T-helper 17 cell (primary cell): Measurements from ENCODE around the gene OR4E1. TPM values are rescaled to one million over a fixed set of nuclear protein-coding genes. Genes with fewer than 3 reads are reported as not detected.

Experiments
- ATAC-seq: fragments of 150-1000 bp; cut with Tn5 transposase; 2 replicates; pipeline ENCODE4 v1.10.0; 2021; ENCODE audit warnings: mild to moderate bottlenecking, moderate library complexity
- DNase-seq, 3 donors: peaks; one replicate each; pipeline versions ENCODE4 v3.0.0 to v3.0.0-alpha.2; 2020 to 2021
- H3K9me3 ChIP-seq: one replicate; pipeline ENCODE4 v1.7.0; 2013; ENCODE audit warnings: low read length, mild to moderate bottlenecking; ENCODE audit not compliant: control insufficient read depth, poor library complexity, severe bottlenecking
- H3K27ac Mint-ChIP-seq: one replicate; pipeline ENCODE4 v1.8.0; 2022; ENCODE audit warnings: mild to moderate bottlenecking, moderate library complexity, mixed read lengths
- H3K27me3 Mint-ChIP-seq: one replicate; pipeline ENCODE4 v1.8.0; 2022; ENCODE audit warnings: mixed read lengths
- H3K36me3 Mint-ChIP-seq: one replicate; pipeline ENCODE4 v1.8.0; 2022; ENCODE audit warnings: low read depth, mixed read lengths
- H3K4me1 Mint-ChIP-seq: one replicate; pipeline ENCODE4 v1.8.0; 2022; ENCODE audit warnings: mild to moderate bottlenecking, mixed read lengths
- H3K4me3 Mint-ChIP-seq: one replicate; pipeline ENCODE4 v1.8.0; 2022; ENCODE audit warnings: mild to moderate bottlenecking, moderate library complexity, mixed read lengths
- total RNA-seq, 4 donors: library from RNA in 2 of 4; stranded (reverse) in 2 of 4; gene quantifications; one replicate each; pipeline ENCODE4 v1.2.3 and lab custom pipeline; 2022 to 2026

OR4E1 gene
- total RNA-seq, 2 donors from 2014 or later, result 0.07 TPM; not detected in 1

DNA sequence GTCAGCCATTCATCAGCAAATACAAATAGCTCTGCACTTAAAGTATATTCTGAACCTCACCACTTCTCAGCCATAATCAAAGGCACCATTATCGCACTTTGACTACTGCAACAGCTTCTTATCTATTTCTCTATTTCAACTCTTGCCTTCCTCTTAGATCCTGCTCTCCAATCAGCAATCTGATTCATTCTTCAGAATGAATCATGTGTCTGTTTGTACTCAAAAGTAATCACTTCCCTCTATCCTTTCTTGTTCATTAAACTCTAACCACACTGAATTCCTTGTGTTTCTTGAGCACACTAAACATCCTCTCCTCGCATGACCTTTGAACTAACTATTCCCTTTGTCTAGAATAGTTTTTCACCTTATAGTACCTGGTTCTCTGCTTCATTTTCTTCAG is 12.8 kb upstream of the OR4E1 start:
- no peaks in the 10 kb centered on the region for H3K9me3 ChIP-seq
- Mint-ChIP-seq H3K4me1 (no peaks in the 10 kb centered on the region), H3K27me3 (peaks cover 24% of the 10 kb centered on the region), H3K27ac (no peak overlapping the region), H3K4me3 (no peak overlapping the region), H3K36me3 (no peaks in the 10 kb centered on the region)
- DNase-seq, result no peak
- no peak for ATAC-seq

DNA sequence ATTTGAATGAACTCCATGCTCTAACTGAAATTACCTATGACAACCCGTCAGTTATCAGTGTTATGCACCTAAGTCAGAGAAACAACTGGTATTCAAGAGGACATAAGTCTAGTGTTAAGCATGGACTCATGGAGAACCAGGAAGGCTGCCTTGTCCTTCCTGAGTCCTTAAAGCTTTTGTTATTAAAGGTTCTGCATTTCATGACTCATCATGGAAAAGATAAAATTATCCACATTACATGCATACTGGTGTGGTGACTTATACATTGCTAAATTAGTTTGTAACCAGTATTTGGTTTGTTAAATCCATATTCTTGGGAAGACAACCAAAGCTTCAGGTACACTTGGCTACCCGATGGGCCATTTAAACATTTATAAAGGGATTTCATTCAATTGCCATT is 6.5 kb upstream of the OR4E1 start:
- H3K27me3 Mint-ChIP-seq, result peaks cover 28% of the 10 kb centered on the region
- H3K4me3 Mint-ChIP-seq, result no peak overlapping the region
- H3K9me3 ChIP-seq, result no peaks in the 10 kb centered on the region
- DNase-seq (no peak), ATAC-seq (no peak)
- no peak overlapping the region for H3K27ac Mint-ChIP-seq
- H3K36me3 Mint-ChIP-seq, result no peaks in the 10 kb centered on the region
- H3K4me1 Mint-ChIP-seq, result no peaks in the 10 kb centered on the region

DNA sequence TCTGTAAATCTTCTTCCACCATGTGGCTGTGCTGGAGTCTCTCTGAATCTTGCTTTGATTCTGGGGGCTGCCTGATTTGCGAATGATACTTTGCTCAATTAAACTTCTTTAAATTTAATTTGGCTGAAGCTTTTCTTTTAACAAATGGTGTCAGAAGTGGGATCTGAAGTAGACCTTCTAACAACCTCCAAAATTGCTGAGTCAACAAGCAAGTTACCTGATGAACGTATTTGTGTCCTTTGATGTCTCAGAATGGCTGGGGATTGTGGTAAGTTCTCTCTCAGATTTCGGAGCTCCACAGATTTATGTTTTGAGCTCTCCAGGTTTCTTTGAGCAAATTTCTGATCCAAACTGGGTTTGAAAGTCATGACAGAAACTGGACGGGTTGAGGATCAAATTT is 1.9 kb upstream of the OR4E1 start:
- Mint-ChIP-seq H3K27ac (no peak overlapping the region), H3K36me3 (no peaks in the 10 kb centered on the region), H3K27me3 (peaks cover 28% of the 10 kb centered on the region), H3K4me3 (no peak overlapping the region), H3K4me1 (no peaks in the 10 kb centered on the region)
- DNase-seq (no peak), ATAC-seq (no peak)
- no peaks in the 10 kb centered on the region for H3K9me3 ChIP-seq

DNA sequence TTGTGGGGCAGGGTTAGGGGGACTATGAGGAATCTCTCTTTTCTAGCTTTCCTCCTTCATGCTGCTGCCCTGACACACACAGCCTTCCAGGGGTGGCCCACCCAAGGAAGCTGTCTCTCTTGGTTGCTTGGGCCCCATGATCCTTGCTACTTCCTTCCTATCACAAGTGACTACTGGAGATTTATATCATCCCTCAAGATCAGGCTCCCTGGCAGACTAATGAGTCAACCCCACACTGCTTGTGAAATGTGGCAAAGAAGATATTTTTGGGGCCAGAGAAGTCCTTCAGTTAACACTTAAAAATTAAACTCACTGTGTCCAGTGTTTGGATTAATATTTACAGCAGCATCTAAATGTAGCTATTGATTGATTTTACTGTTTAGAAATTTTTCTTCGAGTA is 1.5 kb downstream of the OR4E1 start:
- DNase-seq, result no peak
- H3K27me3 Mint-ChIP-seq, result peaks cover 37% of the 10 kb centered on the region
- H3K4me3 Mint-ChIP-seq, result no peak overlapping the region
- peaks cover 2% of the 10 kb centered on the region for H3K4me1 Mint-ChIP-seq
- peaks cover 2% of the 10 kb centered on the region for H3K36me3 Mint-ChIP-seq
- H3K9me3 ChIP-seq, result no peaks in the 10 kb centered on the region
- no peak overlapping the region for H3K27ac Mint-ChIP-seq
- no peak for ATAC-seq

DNA sequence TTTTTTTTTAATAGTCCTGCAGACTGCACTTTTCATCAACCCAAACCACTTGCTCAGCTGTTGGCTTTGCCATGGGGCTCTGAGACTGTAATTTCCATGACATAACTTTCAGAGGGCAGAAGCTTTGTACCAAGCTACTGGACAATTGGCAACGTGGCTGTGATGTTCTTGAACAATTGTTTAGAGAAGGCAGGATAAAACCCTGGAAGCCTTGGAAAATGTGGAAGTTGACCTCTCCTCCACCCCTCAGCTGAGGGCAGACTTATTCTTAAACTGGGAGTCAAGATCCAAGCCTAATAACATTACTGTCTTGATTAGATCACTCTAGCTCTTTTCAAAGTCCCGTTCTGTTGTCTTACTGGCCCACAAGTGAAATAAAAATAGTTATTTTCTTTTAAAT is 2.2 kb downstream of the OR4E1 start:
- Mint-ChIP-seq H3K36me3 (peaks cover 2% of the 10 kb centered on the region), H3K27ac (no peak overlapping the region), H3K27me3 (peaks cover 36% of the 10 kb centered on the region), H3K4me1 (peaks cover 2% of the 10 kb centered on the region), H3K4me3 (no peak overlapping the region)
- DNase-seq, result no peak
- no peaks in the 10 kb centered on the region for H3K9me3 ChIP-seq
- ATAC-seq, result no peak

DNA sequence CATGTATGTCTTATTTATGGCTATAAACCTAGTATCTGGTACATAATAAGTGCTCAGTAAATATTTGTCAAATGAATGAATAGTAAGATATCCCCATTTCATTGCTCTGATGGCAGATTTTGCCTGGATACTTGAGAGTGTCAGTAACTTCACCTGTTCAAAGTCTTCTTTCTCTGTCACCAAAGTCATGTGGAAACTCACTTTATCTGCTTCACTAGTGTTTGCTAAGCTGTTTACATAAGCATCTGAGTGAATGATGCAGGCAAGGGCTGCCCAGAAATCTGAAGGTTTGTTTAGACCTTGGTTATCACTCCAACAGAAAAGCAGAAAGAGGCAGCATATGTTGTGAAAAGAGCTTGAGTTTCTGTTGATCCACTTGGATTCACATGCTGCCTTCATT is 4.3 kb downstream of the OR4E1 start:
- Mint-ChIP-seq H3K4me1 (peaks cover 2% of the 10 kb centered on the region), H3K27me3 (peaks cover 42% of the 10 kb centered on the region), H3K4me3 (no peak overlapping the region), H3K36me3 (peaks cover 2% of the 10 kb centered on the region), H3K27ac (no peak overlapping the region)
- H3K9me3 ChIP-seq, result no peaks in the 10 kb centered on the region
- no peak for ATAC-seq
- no peak for DNase-seq

DNA sequence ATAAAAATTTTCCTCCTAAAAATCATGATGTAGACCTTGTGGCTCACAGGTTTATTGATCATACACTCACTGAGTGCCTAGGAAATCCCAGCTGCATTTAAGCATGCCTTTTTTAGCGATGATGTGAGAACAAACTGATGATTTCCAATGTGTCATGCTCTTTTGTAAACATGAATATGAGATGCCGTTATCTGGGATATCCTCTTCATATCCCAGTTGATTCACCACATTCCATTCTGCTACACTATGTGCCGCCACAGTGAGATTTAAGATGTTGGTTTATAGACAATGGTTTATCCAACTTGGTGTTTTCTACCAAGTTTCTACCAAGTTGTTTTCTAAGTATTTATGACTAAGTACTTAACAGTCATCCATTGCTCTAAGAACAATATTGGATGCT is 5.2 kb downstream of the OR4E1 start:
- ATAC-seq (no peak), DNase-seq (no peak)
- no peaks in the 10 kb centered on the region for H3K9me3 ChIP-seq
- peaks cover 2% of the 10 kb centered on the region for H3K4me1 Mint-ChIP-seq
- no peak overlapping the region for H3K4me3 Mint-ChIP-seq
- no peak overlapping the region for H3K27ac Mint-ChIP-seq
- H3K27me3 Mint-ChIP-seq, result peaks cover 42% of the 10 kb centered on the region
- peaks cover 2% of the 10 kb centered on the region for H3K36me3 Mint-ChIP-seq

DNA sequence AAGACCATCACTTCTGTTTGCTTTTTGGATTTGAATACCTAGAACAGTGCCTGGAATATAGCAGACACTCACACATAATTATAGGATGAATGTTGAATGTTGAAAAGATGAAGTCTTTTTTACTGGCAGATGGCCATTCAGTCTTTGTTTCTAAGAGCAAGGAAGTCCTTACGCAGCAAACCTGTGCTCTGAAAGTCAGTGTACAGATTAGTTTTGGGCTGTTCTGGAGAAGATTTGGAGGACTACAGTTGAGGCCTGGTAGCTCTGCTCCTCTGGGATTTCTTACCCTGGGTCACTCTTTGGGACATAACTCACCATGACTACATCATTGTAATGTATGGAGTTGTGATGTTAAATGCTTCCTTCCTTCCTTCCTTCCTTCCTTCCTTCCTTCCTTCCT is 16.6 kb downstream of the OR4E1 start:
- no peak overlapping the region for H3K27ac Mint-ChIP-seq
- H3K9me3 ChIP-seq, result no peaks in the 10 kb centered on the region
- ATAC-seq (no peak), DNase-seq (no peak)
- no peak overlapping the region for H3K4me3 Mint-ChIP-seq
- H3K27me3 Mint-ChIP-seq, result peaks cover 13% of the 10 kb centered on the region
- H3K4me1 Mint-ChIP-seq, result peaks cover 3% of the 10 kb centered on the region
- no peaks in the 10 kb centered on the region for H3K36me3 Mint-ChIP-seq

DNA sequence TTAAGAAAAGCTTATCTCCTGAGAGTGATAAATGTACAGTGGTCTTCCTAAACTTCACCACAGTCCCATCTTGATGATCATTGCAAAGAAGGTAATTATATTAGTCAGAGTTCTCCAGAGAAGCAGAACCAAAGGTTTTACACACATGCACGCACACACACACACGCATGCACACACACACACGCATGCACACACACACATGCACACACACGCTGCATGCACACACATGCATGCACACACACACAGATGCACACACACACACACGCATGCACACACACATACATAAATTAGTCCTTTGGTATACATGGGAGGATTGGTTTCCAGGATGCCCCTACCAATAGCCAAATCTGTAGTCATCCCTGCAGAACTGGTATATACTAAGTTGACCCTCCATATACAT is 19.4 kb downstream of the OR4E1 start:
- Mint-ChIP-seq H3K4me3 (no peak overlapping the region), H3K27me3 (peaks cover 30% of the 10 kb centered on the region), H3K4me1 (peaks cover 3% of the 10 kb centered on the region), H3K36me3 (no peaks in the 10 kb centered on the region), H3K27ac (no peak overlapping the region)
- no peaks in the 10 kb centered on the region for H3K9me3 ChIP-seq
- ATAC-seq, result no peak
- DNase-seq, result no peak

DNA sequence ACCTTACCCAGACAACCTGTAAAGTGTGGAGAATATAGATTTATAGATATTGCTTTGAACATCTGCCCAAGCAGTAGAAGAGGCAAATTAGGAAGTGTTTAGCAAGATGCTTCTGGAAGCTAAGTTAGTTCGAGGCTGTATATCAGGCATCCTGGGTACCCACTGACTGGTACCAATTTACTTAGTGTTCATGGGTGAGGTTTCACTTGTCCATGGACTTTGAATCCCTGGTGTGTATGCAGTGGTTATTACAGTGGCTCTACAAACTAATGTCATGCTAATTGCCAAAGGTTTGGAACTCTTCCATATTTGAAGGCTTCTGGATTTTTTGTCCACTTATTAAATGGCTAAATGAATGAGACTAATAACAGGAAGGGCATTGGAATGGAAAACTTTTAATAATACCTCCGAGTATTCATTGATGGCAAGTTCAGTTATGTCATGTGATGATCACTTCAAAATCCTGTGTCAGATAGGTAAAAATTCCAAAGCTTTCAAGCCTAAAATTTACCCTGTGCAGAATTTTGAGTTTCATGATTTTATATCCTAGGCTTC is 20.2 kb downstream of the OR4E1 start, which contains the start of gene OR4E2:
TSS of gene OR4E2 (plus strand) at position 505 of the 555 bp plus-strand sequence. CDS start 11,248 bp downstream, outside the sequence.
- Mint-ChIP-seq H3K36me3 (no peaks in the 10 kb centered on the region), H3K4me1 (peaks cover 3% of the 10 kb centered on the region), H3K4me3 (no peak within 1 kb of the TSS), H3K27me3 (peaks cover 35% of the 10 kb centered on the region), H3K27ac (no peak within 1 kb of the TSS)
- ATAC-seq, result no peak
- DNase-seq, result no peak
- H3K9me3 ChIP-seq, result no peaks in the 10 kb centered on the region

DNA sequence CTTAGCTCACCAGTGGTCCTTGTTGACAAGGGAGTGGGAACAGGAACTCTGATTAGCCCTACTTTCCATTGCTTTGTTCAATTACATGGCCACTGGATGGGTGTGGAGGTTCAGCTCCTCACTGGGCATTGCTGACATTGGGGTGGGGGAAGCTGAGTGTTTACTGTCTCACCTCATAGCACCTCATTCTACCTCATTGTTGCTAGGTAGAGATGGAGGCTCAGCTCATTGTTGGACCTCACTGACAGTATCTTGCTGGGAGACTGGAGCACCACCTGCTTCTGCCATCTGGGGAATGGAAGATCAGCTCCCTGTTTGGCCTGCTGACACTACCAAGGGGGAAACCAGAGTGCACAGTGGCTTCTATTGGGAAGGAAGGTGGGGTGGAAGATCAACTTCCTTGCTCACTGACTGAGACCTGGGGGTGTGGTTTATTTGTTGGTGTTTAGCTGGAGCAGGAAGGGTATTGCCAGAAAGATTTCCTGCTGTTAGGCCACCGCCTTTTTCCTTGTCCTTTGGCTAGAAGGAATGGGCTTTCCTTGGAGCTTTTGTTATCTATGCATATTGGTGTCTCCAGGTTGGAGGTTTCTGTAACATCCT is 21.3 kb downstream of the OR4E1 start:
- peaks cover 3% of the 10 kb centered on the region for H3K4me1 Mint-ChIP-seq
- ATAC-seq (no peak), DNase-seq (no peak)
- no peak overlapping the region for H3K27ac Mint-ChIP-seq
- H3K27me3 Mint-ChIP-seq, result peaks cover 35% of the 10 kb centered on the region
- H3K9me3 ChIP-seq, result no peaks in the 10 kb centered on the region
- no peaks in the 10 kb centered on the region for H3K36me3 Mint-ChIP-seq
- H3K4me3 Mint-ChIP-seq, result no peak overlapping the region

DNA sequence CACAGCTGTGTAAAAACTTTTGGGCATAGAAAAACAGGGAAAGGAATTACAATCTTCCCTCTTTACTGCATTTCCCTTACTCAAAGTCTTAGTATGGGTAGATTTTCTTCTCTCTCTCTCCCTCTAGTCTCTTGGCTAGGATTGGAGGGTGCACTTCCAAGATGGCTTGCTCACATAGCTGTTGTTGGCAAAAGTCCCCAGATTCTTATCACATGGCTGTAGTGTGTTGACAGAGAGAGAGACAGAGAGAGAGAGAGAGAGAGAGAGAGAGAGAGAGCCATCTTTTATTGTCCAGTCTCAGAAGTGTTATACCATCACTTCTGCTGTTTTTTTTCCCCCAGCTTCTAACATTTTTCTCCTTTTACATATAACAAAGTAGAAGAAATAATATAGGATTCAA is 26.2 kb downstream of the OR4E1 start:
- peaks cover 34% of the 10 kb centered on the region for H3K27me3 Mint-ChIP-seq
- H3K4me3 Mint-ChIP-seq, result no peak overlapping the region
- no peaks in the 10 kb centered on the region for H3K9me3 ChIP-seq
- no peak for ATAC-seq
- DNase-seq, result no peak
- H3K27ac Mint-ChIP-seq, result no peak overlapping the region
- H3K4me1 Mint-ChIP-seq, result peaks cover 5% of the 10 kb centered on the region
- no peaks in the 10 kb centered on the region for H3K36me3 Mint-ChIP-seq

DNA sequence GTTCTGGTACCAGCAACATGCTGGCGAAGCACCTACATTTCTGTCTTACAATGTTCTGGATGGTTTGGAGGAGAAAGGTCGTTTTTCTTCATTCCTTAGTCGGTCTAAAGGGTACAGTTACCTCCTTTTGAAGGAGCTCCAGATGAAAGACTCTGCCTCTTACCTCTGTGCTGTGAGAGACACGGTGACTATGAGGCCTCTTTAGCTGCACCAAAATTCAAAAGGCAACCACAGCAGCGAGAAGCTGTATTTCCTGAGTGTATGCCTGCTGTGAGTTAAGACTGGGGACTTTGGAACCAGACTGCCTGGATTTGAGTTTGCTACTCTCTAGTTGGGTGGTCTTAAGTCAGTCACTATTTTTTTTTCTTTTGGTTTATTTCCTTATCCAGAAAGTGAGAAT is 30.2 kb downstream of the OR4E1 start:
- no peak for ATAC-seq
- Mint-ChIP-seq H3K36me3 (no peaks in the 10 kb centered on the region), H3K4me1 (peaks cover 5% of the 10 kb centered on the region), H3K4me3 (no peak overlapping the region), H3K27me3 (peaks cover 4% of the 10 kb centered on the region), H3K27ac (no peak overlapping the region)
- no peak for DNase-seq
- H3K9me3 ChIP-seq, result no peaks in the 10 kb centered on the region

DNA sequence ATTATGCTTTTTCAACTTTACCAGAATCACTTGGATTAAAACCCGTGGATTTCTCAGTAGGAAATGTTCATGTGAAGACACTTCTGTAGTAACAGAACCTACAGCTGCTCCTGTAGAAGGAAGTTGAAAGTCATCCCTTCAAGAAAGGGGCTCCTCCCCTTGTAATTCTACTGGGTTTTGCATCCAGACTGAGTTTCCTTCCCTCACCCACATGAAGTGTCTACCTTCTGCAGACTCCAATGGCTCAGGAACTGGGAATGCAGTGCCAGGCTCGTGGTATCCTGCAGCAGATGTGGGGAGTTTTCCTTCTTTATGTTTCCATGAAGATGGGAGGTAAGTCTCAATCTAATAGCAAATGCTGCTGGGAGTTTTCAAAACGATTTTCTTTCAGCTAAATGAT is 30.9 kb downstream of the OR4E1 start:
- H3K9me3 ChIP-seq, result no peaks in the 10 kb centered on the region
- Mint-ChIP-seq H3K4me3 (no peak overlapping the region), H3K27ac (peak overlapping the region; percentile 54), H3K36me3 (no peaks in the 10 kb centered on the region), H3K4me1 (peaks cover 5% of the 10 kb centered on the region), H3K27me3 (peaks cover 4% of the 10 kb centered on the region)
- DNase-seq, result no peak
- ATAC-seq, result no peak
